ENCODE measurements around the gene GDPD1. TPM values are rescaled to one million over a fixed set of nuclear protein-coding genes. Genes with fewer than 3 reads are reported as not detected.

Gene GDPD1
- total and polyA plus RNA-seq, 9 of the 15 experiments (the other 6 are each of a cell fraction or from before 2014, with no cell fraction given), result 5.7 to 15.2 (median 9.3) TPM

GRCh38 chr17:59300941-59301340, 80.6 kb downstream of the GDPD1 start:
- intact Hi-C loops (cut with micrococcal nuclease) (no loop called here), in situ Hi-C loops (cut with MboI) (loop anchor here (10.0 kb wide), 1 partner anchor 344 kb away; no protein-coding TSS in a partner anchor)
- Histone ChIP-seq H3K9me1 (ENCODE audit: control insufficient read depth, insufficient read depth, low read length) (no peaks in the 10 kb centered on the region), H3K79me2 (ENCODE audit: control insufficient read depth, insufficient read depth, low read length) (no peaks in the 10 kb centered on the region), H3K27me3 (ENCODE audit: control insufficient read depth in 2 of 2, insufficient read depth in 2 of 2, low read length in 2 of 2) (no peaks in the 10 kb centered on the region), H3K9me3 (replicated peaks; ENCODE audit: control insufficient read depth, insufficient read depth, low read depth, low read length) (no peaks in the 10 kb centered on the region), H3K4me1 (replicated peaks in 1 of 2; ENCODE audit: control insufficient read depth in 2 of 2, insufficient read depth in 2 of 2, low read length in 2 of 2) (peaks cover 13 to 14% of the 10 kb centered on the region in 2 experiments; a peak in 4 of 5 replicates), H3K27ac (ENCODE audit: extremely low read depth, low read depth, low read length) (no peak overlapping the region), H3K9ac (ENCODE audit: insufficient read depth in 1 of 2, low read depth in 2 of 2, low read length in 2 of 2) (no peak overlapping the region), H4K20me1 (replicated peaks; ENCODE audit: control insufficient read depth, insufficient read depth, low read length) (no peaks in the 10 kb centered on the region), H3K4me3 (no peak overlapping the region), H2AFZ (ENCODE audit: low read depth, low read length) (no peak overlapping the region), H3K36me3 (ENCODE audit: control insufficient read depth, insufficient read depth, low read length) (no peaks in the 10 kb centered on the region), H3K4me2 (ENCODE audit: insufficient read depth, low read length) (no peak overlapping the region)
- POLR2A ChIA-PET, result interaction anchor here (1.1 kb wide), 1 partner anchor 19 kb away, joined by 3 read pairs; no protein-coding TSS in a partner anchor
- TF ChIP-seq LEF1 (IDR thresholded peaks at IDR 0.05) (no peak), FOXM1 (IDR thresholded peaks at IDR 0.05; ENCODE audit: low read depth) (no peak), FOXM1 (CRISPR knock-in tag; IDR thresholded peaks at IDR 0.05; ENCODE audit: low read depth) (no peak), SRSF3 (IDR thresholded peaks at IDR 0.05; ENCODE audit: insufficient read depth, low read length) (no peak), ZNF830 (CRISPR knock-in tag; IDR thresholded peaks at IDR 0.05) (no peak), NFIX (CRISPR knock-in tag; IDR thresholded peaks at IDR 0.05; ENCODE audit: low read depth) (no peak), ZNF668 (CRISPR knock-in tag; IDR thresholded peaks at IDR 0.05) (no peak), IFI16 (CRISPR knock-in tag; IDR thresholded peaks at IDR 0.05) (no peak), ZKSCAN3 (CRISPR knock-in tag; IDR thresholded peaks at IDR 0.05) (no peak), MED1 (CRISPR knock-in tag; IDR thresholded peaks at IDR 0.05; ENCODE audit: borderline replicate concordance) (no peak), CTBP1 (IDR thresholded peaks at IDR 0.05; ENCODE audit: borderline replicate concordance) (no peak), GABPB2 (CRISPR knock-in tag; conservative IDR thresholded peaks at IDR 0.05) (no peak), ARHGAP35 (IDR thresholded peaks at IDR 0.05; ENCODE audit: partially characterized antibody) (no peak), TAF9B (IDR thresholded peaks at IDR 0.05; ENCODE audit: partially characterized antibody) (no peak), HDAC6 (IDR thresholded peaks at IDR 0.05; ENCODE audit: low read depth, low read length) (no peak)
- FAIRE-seq (no peak), DNase-seq (ENCODE audit: extremely low read depth in 1 of 4, low spot score in 3 of 4) (no peak), ATAC-seq (no peak)
- CTCF ChIA-PET (ENCODE audit: low intra/inter-chr PET ratio), result no interaction called here
- no TSS peak for BruUV-seq (replicated peaks)
- WGBS (ENCODE audit: insufficient coverage, low coverage, missing lambda C conversion rate), result 85% methylated on average over 5 of the region's 5 CpGs

Data from K562 (cell line).